ENCODE data around the gene AFDN.

Gene AFDN

GRCh38 chr6:167881327-167881726, 54.6 kb downstream of the AFDN start:
- no peak for DNase-seq

- DNase-seq, result no peak
Measured at GRCh38 chr6:167882244-167882643, 55.5 kb downstream of the AFDN start.

GRCh38 chr6:167888098-167888497, 61.4 kb downstream of the AFDN start:
- DNase-seq, result no peak

GRCh38 chr6:167892835-167893815, 66.4 kb downstream of the AFDN start:
- DNase-seq, result no peak

- DNase-seq, result no peak
Measured at GRCh38 chr6:167894965-167895364, 68.3 kb downstream of the AFDN start.

- no peak for DNase-seq
Measured at GRCh38 chr6:167896648-167897047, 69.9 kb downstream of the AFDN start.

GRCh38 chr6:167898673-167899311, 72.1 kb downstream of the AFDN start:
- DNase-seq, result no peak

- no peak for DNase-seq
Measured at GRCh38 chr6:167904791-167905190, 78.1 kb downstream of the AFDN start.

GRCh38 chr6:167906899-167907298, 80.2 kb downstream of the AFDN start:
- DNase-seq, result no peak

GRCh38 chr6:167907837-167908681, 81.3 kb downstream of the AFDN start:
- no peak for DNase-seq

GRCh38 chr6:167910007-167910406, 83.3 kb downstream of the AFDN start:
- no peak for DNase-seq

GRCh38 chr6:167910652-167911051, 83.9 kb downstream of the AFDN start:
- no peak for DNase-seq

GRCh38 chr6:167912494-167912893, 85.8 kb downstream of the AFDN start:
- no peak for DNase-seq

GRCh38 chr6:167913699-167914098, 87.0 kb downstream of the AFDN start:
- DNase-seq, result no peak

- no peak for DNase-seq
Measured at GRCh38 chr6:167915139-167915538, 88.4 kb downstream of the AFDN start.

- DNase-seq, result no peak
Measured at GRCh38 chr6:167917551-167918154, 90.9 kb downstream of the AFDN start.

GRCh38 chr6:167918548-167919278, 92.0 kb downstream of the AFDN start:
- no peak for DNase-seq

GRCh38 chr6:167919349-167919748, 92.6 kb downstream of the AFDN start:
- DNase-seq, result no peak

GRCh38 chr6:167920165-167920564, 93.5 kb downstream of the AFDN start:
- DNase-seq, result no peak

GRCh38 chr6:167921831-167922230, 95.1 kb downstream of the AFDN start:
- DNase-seq, result no peak

GRCh38 chr6:167925026-167925425, 98.3 kb downstream of the AFDN start:
- no peak for DNase-seq

- DNase-seq, result no peak
Measured at GRCh38 chr6:167927246-167927645, 100.5 kb downstream of the AFDN start.
